HepG2 (cell line): ENCODE measurements around the gene CSNK1D. TPM values are rescaled to one million over a fixed set of nuclear protein-coding genes. Genes with fewer than 3 reads are reported as not detected.
A peak's percentile ranks its signal among the peaks of the same experiment; 100 is the strongest.

Experiments
- ETS1 ChIP-seq: sonication (generic); formaldehyde crosslinking; IDR thresholded peaks from 2 replicates; pipeline ENCODE4 v1.4.0; 2020; ENCODE audit warnings: missing genetic modification reagents
- HBP1 ChIP-seq: IDR thresholded peaks from 2 replicates; pipeline ENCODE4 v1.6.1; 2016; ENCODE audit warnings: low read depth, control low read depth
- HINFP ChIP-seq: sonication (generic); formaldehyde crosslinking; IDR thresholded peaks from 2 replicates; pipeline ENCODE4 v1.4.0; 2020; ENCODE audit warnings: low read depth, mild to moderate bottlenecking, missing genetic modification reagents
- KLF15 ChIP-seq: sonication (generic); formaldehyde crosslinking; IDR thresholded peaks from 2 replicates; pipeline ENCODE4 v1.8.1; 2023; ENCODE audit warnings: borderline replicate concordance, mild to moderate bottlenecking, inconsistent platforms, missing genetic modification reagents, mixed read lengths
- MXI1 ChIP-seq: IDR thresholded peaks from 3 replicates; pipeline ENCODE4 v1.6.1; 2012; ENCODE audit warnings: low read depth, low read length, inconsistent platforms, borderline replicate concordance
- ZFP36L2 ChIP-seq: sonication (generic); formaldehyde crosslinking; IDR thresholded peaks from 2 replicates; pipeline ENCODE4 v1.4.0; 2020; ENCODE audit warnings: missing genetic modification reagents
- ZNF225 ChIP-seq: sonication (generic); formaldehyde crosslinking; IDR thresholded peaks from 2 replicates; pipeline ENCODE4 v1.4.0; 2020; ENCODE audit warnings: mild to moderate bottlenecking, missing genetic modification reagents
- ZNF326 ChIP-seq: sonication (generic); formaldehyde crosslinking; IDR thresholded peaks from 2 replicates; pipeline ENCODE4 v1.4.0; 2020; ENCODE audit warnings: missing genetic modification reagents, borderline replicate concordance
- ZNF550 ChIP-seq: sonication (generic); formaldehyde crosslinking; IDR thresholded peaks from 2 replicates; pipeline ENCODE4 v1.4.0; 2020; ENCODE audit warnings: mild to moderate bottlenecking, missing genetic modification reagents, borderline replicate concordance
- ZNF646 ChIP-seq: sonication (generic); formaldehyde crosslinking; IDR thresholded peaks from 2 replicates; pipeline ENCODE4 v1.9.0; 2021; ENCODE audit warnings: mild to moderate bottlenecking, missing genetic modification reagents
- ZNF687 ChIP-seq: sonication (generic); formaldehyde crosslinking; IDR thresholded peaks from 2 replicates; pipeline ENCODE4 v1.5.1; 2020; ENCODE audit warnings: mild to moderate bottlenecking, missing genetic modification reagents, moderate library complexity
- ZNF75D ChIP-seq: sonication (generic); formaldehyde crosslinking; IDR thresholded peaks from 2 replicates; pipeline ENCODE4 v1.8.1; 2023; ENCODE audit warnings: missing genetic modification reagents, mild to moderate bottlenecking, borderline replicate concordance
- ZNF782 ChIP-seq: sonication (generic); formaldehyde crosslinking; IDR thresholded peaks from 2 replicates; pipeline ENCODE4 v1.4.0; 2020; ENCODE audit warnings: missing genetic modification reagents, mild to moderate bottlenecking, borderline replicate concordance
- polyA plus RNA-seq, 8 experiments: library from polyadenylated mRNA; depleted of rRNA in 3 of 8; stranded (reverse) in 7 of 8; unstranded in 1 of 8; fragments of >200 nt; fragmentation: Illumina TruSeq in 4 of 8; extraction: Trizol in 4 of 8; gene quantifications; 2 replicates each; pipeline versions ENCODE4 v1.2.1 to v1.2.3, GENCODE V29; 2011 to 2016; ENCODE audit warnings: low read depth in 4 of 8, missing spikeins in 1 of 8, mixed read lengths in 1 of 8; ENCODE audit not compliant: insufficient read depth in 1 of 8
- total RNA-seq, 5 experiments: library from RNA; depleted of rRNA; stranded (reverse); fragments of >200 nt; fragmentation: Illumina TruSeq; extraction: Trizol; gene quantifications; 2 replicates each; pipeline ENCODE4 v1.2.3, GENCODE V29; 2016; ENCODE audit warnings: low read depth in 1 of 5

Gene CSNK1D
- total and polyA plus RNA-seq, 2 of the 13 experiments (the other 11 are each of a cell fraction or from before 2014, with no cell fraction given): 31.5 to 128 TPM

GRCh38 chr17:82320140-82320840 is 46.8 kb upstream of the CSNK1D start (continued):
- no peak for TF ChIP-seq ZNF646 (CRISPR knock-in tag)
- TF ChIP-seq ZNF75D (CRISPR knock-in tag): no peak
- TF ChIP-seq ZNF326: no peak
- TF ChIP-seq ETS1 (CRISPR knock-in tag): no peak
- 0 out of 2 replicates have a peak, but pooled peaks have one; percentile 48 for TF ChIP-seq HBP1
- peak; percentile 52; the same call in 1 of the 2 replicates for TF ChIP-seq HINFP (CRISPR knock-in tag)
- TF ChIP-seq KLF15: no peak
- peak; percentile 82 for TF ChIP-seq ZNF687
- no peak for TF ChIP-seq MXI1
- no peak for TF ChIP-seq ZFP36L2 (CRISPR knock-in tag)
- no peak for TF ChIP-seq ZNF550 (CRISPR knock-in tag)
- no peak for TF ChIP-seq ZNF782 (CRISPR knock-in tag)
- no peak for TF ChIP-seq ZNF225
